Raji (cell line): Measurements from ENCODE around the gene ITPR1.

ENCODE experiments used
- POLR2A ChIP-seq: IDR thresholded peaks from 2 replicates; pipeline ENCODE4 v1.6.1; 2011; ENCODE audit warnings: low read depth, low read length, control low read depth; ENCODE audit not compliant: insufficient read depth

ITPR1 gene

DNA sequence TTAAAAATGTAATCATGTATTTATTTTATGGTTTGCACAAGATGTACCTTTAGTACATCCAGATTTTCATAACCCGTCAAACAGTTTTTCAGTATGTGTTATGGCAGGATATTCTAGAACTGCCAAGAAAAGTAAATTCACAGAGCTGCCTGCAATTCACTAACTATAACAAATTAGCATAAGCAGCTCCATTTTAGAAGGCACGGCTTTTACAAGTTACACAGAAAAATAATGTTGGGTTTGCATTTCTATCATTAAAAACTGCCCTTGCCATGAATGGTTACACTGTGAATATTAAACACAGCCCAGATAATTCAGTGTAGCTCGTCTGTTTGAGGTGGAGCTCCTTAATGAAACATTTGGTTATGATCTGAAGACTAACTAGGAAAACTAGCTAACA, 391.7 kb downstream of the ITPR1 start:
- TF ChIP-seq POLR2A = no peak

DNA sequence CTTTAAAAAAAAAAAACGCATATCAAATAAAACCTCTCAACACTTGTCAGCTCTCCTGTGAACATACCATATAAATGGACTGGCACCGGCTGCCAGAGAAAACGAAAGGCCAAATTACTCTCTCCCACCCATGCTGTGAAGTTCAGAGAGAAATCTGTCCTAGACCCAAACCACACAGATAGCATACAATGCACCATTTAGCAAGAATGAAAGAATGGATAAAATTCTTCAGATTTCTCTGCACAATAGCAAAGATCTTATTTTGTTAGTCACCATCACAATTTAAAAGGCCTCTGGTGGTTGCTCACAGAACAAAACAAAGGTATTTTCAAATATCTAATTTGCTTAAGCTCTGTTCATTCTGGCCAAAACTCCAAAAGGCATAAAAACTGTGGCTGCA, 392.2 kb downstream of the ITPR1 start:
- no peak for TF ChIP-seq POLR2A

DNA sequence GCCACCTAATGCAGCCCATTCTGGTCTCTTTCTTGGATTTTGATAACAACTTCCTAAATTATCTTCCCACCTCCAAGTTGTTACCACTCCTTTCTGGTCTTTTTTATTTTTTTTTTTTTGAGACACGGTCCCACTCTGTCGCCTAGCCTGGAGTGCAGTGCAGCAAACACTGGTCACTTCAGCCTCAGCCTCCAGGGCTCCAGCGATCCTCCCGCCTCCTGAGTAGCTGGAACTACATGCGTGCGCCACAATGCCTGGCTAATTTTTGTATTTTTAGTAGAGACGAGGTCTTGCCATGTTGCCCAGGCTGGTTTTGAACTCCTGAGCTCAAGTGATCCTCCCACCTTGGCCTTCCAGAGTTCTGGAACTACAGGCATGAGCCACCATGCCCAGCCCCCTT, 393.3 kb downstream of the ITPR1 start:
- no peak for TF ChIP-seq POLR2A

DNA sequence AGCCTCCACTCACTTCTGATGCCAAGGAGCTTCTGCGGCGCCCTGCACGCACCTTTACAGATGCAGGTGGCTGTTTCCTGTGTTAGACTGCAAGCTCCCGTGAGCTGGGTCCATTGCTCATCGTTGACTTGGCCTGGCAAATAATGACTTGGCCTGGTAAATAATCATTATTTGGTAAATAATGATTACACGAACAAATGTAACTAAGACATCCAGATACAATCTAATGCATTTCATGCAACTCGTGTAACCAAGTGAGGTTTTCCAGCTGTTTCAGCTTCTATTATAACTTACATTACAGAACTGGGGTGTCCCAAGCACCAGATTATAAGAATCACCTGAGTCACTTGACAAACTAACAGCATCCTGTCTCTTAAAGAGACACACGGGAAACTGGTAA, 394.0 kb downstream of the ITPR1 start:
- no peak for TF ChIP-seq POLR2A

DNA sequence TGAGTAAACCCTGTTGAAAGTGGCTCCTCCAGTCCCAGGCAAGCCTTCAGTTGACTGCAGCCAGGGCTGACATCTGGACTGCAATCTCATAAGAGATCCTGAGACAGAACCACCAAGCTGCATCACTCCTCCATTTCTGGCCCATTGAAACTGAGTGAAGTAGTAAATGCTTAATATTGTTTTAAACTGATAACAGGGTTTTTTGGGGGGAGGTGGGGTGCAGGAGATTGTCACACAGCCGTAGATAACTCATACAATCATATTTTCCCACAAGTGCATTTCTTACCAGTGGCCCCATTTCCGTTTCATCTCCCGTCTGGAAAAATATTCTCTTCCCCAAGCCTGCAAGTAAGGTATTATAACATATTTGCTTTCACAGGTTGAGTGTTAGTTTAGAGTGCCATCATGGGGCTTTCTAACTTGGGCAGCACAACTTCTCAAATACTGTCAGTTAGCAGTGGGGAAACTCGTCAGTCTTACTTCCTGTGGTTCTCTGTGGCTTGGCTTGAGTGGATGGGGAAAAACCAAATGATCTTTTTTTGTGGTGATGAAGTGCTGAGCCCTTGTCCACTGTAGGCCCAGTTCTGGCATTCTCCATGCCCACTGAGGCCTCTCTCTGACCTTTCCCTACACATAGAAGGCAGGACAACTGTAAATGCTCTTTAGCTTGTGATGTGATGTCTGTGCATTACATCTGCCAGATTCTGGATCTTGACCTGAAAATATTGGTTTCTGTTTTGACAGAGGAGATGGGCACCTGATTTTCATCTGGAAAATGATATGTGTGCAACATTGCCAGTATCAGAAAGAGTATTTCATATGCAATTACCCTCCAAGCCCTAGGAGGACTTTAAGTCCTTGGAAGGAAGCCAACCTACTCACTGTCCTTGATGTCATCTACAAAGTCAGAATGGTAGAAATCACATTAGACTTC, 396.0 kb downstream of the ITPR1 start:
- no peak for TF ChIP-seq POLR2A

DNA sequence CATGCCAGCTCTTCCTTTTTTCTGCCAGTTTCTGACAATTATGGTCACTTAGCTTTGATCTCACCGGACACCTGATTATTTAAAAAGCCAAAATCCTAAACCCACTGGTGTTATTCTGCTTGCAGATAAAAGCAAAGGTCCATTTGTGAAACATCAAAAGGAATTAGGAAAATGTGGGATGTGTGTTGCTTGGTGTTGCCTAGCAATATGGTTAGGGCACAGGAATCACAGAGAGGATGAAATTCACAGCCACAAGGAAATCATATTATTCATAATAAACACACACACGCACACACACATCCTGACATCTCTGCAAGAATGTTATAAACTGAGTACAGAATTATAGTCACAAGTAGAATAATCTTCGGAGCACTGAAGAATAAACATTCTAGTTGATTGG, 396.7 kb downstream of the ITPR1 start:
- no peak for TF ChIP-seq POLR2A

DNA sequence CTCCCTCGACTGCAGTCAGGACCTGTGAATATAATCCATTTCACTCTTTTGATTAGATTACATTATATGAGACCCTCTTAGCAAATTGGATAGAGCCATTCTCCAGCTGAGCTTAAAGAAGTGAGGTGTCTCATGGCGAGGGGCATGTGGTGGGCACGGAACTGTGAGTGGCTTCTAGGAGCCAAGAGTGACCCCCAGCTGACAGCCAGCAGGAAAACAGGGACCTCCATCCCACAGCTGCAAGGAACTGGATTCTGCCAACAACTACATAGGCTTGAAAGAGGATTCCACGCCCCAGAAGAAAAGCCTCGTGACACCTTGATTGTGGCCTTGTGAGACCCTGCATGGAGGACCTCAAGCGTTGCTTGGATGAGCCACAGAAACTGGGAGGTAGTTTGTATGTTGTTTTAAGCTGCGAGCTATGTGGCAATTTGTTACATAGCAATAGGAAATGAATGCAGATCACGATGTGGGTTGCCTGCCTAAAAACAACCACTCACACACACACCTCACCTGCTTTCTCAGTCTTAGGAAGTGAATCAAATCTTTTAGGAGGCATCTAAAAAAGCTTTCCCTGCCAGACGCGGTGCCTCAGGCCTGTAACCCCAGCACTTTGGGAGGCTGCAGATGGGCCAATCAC, 401.9 kb downstream of the ITPR1 start:
- TF ChIP-seq POLR2A = no peak

DNA sequence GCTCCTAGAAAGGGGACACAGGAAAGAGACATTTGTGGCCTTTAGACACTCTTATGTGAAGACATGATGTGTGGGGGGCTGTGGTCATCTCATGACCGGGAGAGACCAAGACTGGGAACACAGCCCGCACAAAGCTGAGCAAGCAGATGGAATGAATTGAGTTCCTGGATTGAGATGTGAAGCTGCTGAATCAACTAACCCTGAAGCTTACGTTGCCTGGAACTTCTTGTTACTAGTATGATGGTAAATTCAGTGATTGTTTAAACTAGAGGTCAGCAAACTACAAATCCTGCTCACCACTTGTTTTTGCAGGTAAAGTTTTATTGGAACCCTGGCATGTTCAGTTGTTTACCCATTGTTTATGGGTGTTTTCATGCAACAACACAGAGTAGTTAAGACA, 402.7 kb downstream of the ITPR1 start:
- TF ChIP-seq POLR2A = no peak
